Stimulated activated naive CD4-positive, alpha-beta T cell treated with Interleukin-2 at 50 U/mL for 16 hours (primary cell): Measurements from ENCODE around the gene MYH7.
A peak's percentile ranks its signal among the peaks of the same experiment; 100 is the strongest.
"Not testable (repeated sequence)": the region's sequence is repeated elsewhere in the genome, so short reads cannot be mapped to it uniquely, and the experiment has no call there.

ENCODE experiments used
- DNase-seq: peaks from one replicate; lab custom pipeline; 2025; lab: John Stamatoyannopoulos, UW

The MYH7 gene

GRCh38 chr14:23435543-23436326 lies at the start of gene MYH7:
Gene MYH7 (minus strand): TSS chr14:23435660. CDS start chr14:23433732, 1,928 bp downstream.
- DNase-seq, result no peak

GRCh38 chr14:23483236-23483854 lies 47.9 kb upstream of the MYH7 start:
- DNase-seq, result no peak

- DNase-seq, result no peak
These were observed 47.3 kb upstream of the MYH7 start for GRCh38 chr14:23482823-23483148.

GRCh38 chr14:23481979-23482822 lies 46.7 kb upstream of the MYH7 start:
- DNase-seq, result no peak

- no peak for DNase-seq
These were observed 46.0 kb upstream of the MYH7 start for GRCh38 chr14:23481362-23481970.

GRCh38 chr14:23478109-23478759 lies 42.8 kb upstream of the MYH7 start:
- peak; percentile 51 for DNase-seq

- DNase-seq, result no peak
These were observed 35.5 kb upstream of the MYH7 start for GRCh38 chr14:23470947-23471346.

GRCh38 chr14:23469906-23470403 lies 34.5 kb upstream of the MYH7 start:
- peak; percentile 43 for DNase-seq

GRCh38 chr14:23469127-23469905 lies 33.9 kb upstream of the MYH7 start, which contains the start of gene NGDN:
Gene NGDN (plus strand): TSS chr14:23469703. CDS start chr14:23469716, 13 bp downstream.
- DNase-seq, result peak; percentile 91

- DNase-seq, result no peak
These were observed 33.3 kb upstream of the MYH7 start for GRCh38 chr14:23468704-23469126.

- DNase-seq, result no peak
These were observed 29.8 kb upstream of the MYH7 start for GRCh38 chr14:23465261-23465660.

- DNase-seq, result no peak
These were observed 29.2 kb upstream of the MYH7 start for GRCh38 chr14:23464700-23465099.

GRCh38 chr14:23460960-23461359 lies 25.5 kb upstream of the MYH7 start:
- DNase-seq, result no peak

GRCh38 chr14:23457587-23458445 lies 22.4 kb upstream of the MYH7 start:
- no peak for DNase-seq

GRCh38 chr14:23456883-23457586 lies 21.6 kb upstream of the MYH7 start:
- not testable (repeated sequence) for DNase-seq

GRCh38 chr14:23454445-23454856 lies 19.0 kb upstream of the MYH7 start:
- no peak for DNase-seq

- no peak for DNase-seq
These were observed 16.8 kb upstream of the MYH7 start for GRCh38 chr14:23452237-23452636.

- no peak for DNase-seq
These were observed 14.9 kb upstream of the MYH7 start for GRCh38 chr14:23450379-23450778.

- no peak for DNase-seq
These were observed 13.9 kb upstream of the MYH7 start for GRCh38 chr14:23449314-23449713.
